ENCODE results near the gene PIP5K1C. TPM values are rescaled to one million over a fixed set of nuclear protein-coding genes. Genes with fewer than 3 reads are reported as not detected.

PIP5K1C gene
- total RNA-seq, 4 donors from 2014 or later = 16.1 to 21.1 (median 17.4) TPM

- ATAC-seq (ENCODE audit: low FRiP score) = no peak
- TF ChIP-seq CTCF (IDR thresholded peaks at IDR 0.05) = no peak
- DNase-seq (ENCODE audit: low spot score) = no peak
Observed at GRCh38 chr19:3730457-3730958, 30.2 kb upstream of the PIP5K1C start.

- ATAC-seq (ENCODE audit: low FRiP score) (no peak), DNase-seq (ENCODE audit: low spot score) (no peak)
- no peak for TF ChIP-seq CTCF (IDR thresholded peaks at IDR 0.05)
Observed at GRCh38 chr19:3725640-3726310, 25.5 kb upstream of the PIP5K1C start.

- DNase-seq (ENCODE audit: low spot score) (no peak), ATAC-seq (ENCODE audit: low FRiP score) (no peak)
Observed at GRCh38 chr19:3725121-3725520, 24.9 kb upstream of the PIP5K1C start.

GRCh38 chr19:3723883-3724282, 23.6 kb upstream of the PIP5K1C start:
- DNase-seq (ENCODE audit: low spot score) (no peak), ATAC-seq (ENCODE audit: low FRiP score) (no peak)
- no peak for TF ChIP-seq CTCF (IDR thresholded peaks at IDR 0.05)

More at GRCh38 chr19:3725121-3725520, 24.9 kb upstream of the PIP5K1C start:
- TF ChIP-seq CTCF (IDR thresholded peaks at IDR 0.05) = no peak

- DNase-seq (ENCODE audit: low spot score) (no peak), ATAC-seq (ENCODE audit: low FRiP score) (no peak)
- TF ChIP-seq CTCF (IDR thresholded peaks at IDR 0.05) = no peak
Observed at GRCh38 chr19:3723110-3723488, 22.8 kb upstream of the PIP5K1C start.

GRCh38 chr19:3722443-3723109, 22.3 kb upstream of the PIP5K1C start:
- ATAC-seq (ENCODE audit: low FRiP score) (no peak), DNase-seq (ENCODE audit: low spot score) (no peak)
- no peak for TF ChIP-seq CTCF (IDR thresholded peaks at IDR 0.05)
